GM19043 (cell line): Measurements from ENCODE around the gene MBD5.

Source experiments
- ATAC-seq: cut with Tn5 transposase; IDR thresholded peaks from one replicate; pipeline ENCODE4 v1.9.1; 2021; ENCODE audit warnings: low read depth; ENCODE audit not compliant: unreplicated experiment

Gene MBD5

GRCh38 chr2:148022351-148022750, 1.5 kb downstream of the MBD5 start:
- no peak for ATAC-seq

GRCh38 chr2:148022882-148023281, 2.0 kb downstream of the MBD5 start:
- ATAC-seq, result no peak

- ATAC-seq, result peak; percentile 30
These were observed 3.0 kb downstream of the MBD5 start for GRCh38 chr2:148023861-148024260.

- no peak for ATAC-seq
These were observed 5.7 kb downstream of the MBD5 start for GRCh38 chr2:148026573-148026972.

GRCh38 chr2:148027822-148028221, 6.9 kb downstream of the MBD5 start:
- ATAC-seq, result no peak

- no peak for ATAC-seq
These were observed 7.9 kb downstream of the MBD5 start for GRCh38 chr2:148028781-148029180.

GRCh38 chr2:148031152-148031551, 10.3 kb downstream of the MBD5 start:
- no peak for ATAC-seq

GRCh38 chr2:148032215-148032614, 11.3 kb downstream of the MBD5 start:
- ATAC-seq, result no peak

- no peak for ATAC-seq
These were observed 18.9 kb downstream of the MBD5 start for GRCh38 chr2:148039783-148040182.

GRCh38 chr2:148042219-148042618, 21.3 kb downstream of the MBD5 start:
- ATAC-seq, result peak; percentile 80

- no peak for ATAC-seq
These were observed 23.4 kb downstream of the MBD5 start for GRCh38 chr2:148044322-148044721.

GRCh38 chr2:148046802-148047201, 25.9 kb downstream of the MBD5 start:
- no peak for ATAC-seq

- peak; percentile 60 for ATAC-seq
These were observed 27.8 kb downstream of the MBD5 start for GRCh38 chr2:148048475-148049221.

GRCh38 chr2:148049284-148049683, 28.4 kb downstream of the MBD5 start:
- no peak for ATAC-seq

GRCh38 chr2:148052687-148053086, 31.8 kb downstream of the MBD5 start:
- no peak for ATAC-seq

- ATAC-seq, result no peak
These were observed 37.8 kb downstream of the MBD5 start for GRCh38 chr2:148058641-148059040.

- ATAC-seq, result no peak
These were observed 42.7 kb downstream of the MBD5 start for GRCh38 chr2:148063633-148064032.

- no peak for ATAC-seq
These were observed 45.0 kb downstream of the MBD5 start for GRCh38 chr2:148065936-148066335.

- ATAC-seq, result no peak
These were observed 46.9 kb downstream of the MBD5 start for GRCh38 chr2:148067801-148068200.

GRCh38 chr2:148071351-148071750, 50.5 kb downstream of the MBD5 start:
- no peak for ATAC-seq

- no peak for ATAC-seq
These were observed 75.1 kb downstream of the MBD5 start for GRCh38 chr2:148096012-148096411.

- no peak for ATAC-seq
These were observed 81.8 kb downstream of the MBD5 start for GRCh38 chr2:148102641-148103040.

- ATAC-seq, result no peak
These were observed 83.1 kb downstream of the MBD5 start for GRCh38 chr2:148103946-148104345.
